KMS-11 (cell line): ENCODE data around the gene LCTL.

Experiments used
- H2AFZ ChIP-seq: fragments of 200-600 bp; sonication (generic); 2 replicates; pipeline ENCODE4 v1.6.1; 2016; ENCODE audit warnings: antibody characterized with exemption, mixed run types, low read depth
- H3K27ac ChIP-seq: fragments of 200-600 bp; sonication (generic); 2 replicates; pipeline ENCODE4 v1.6.1; 2016; ENCODE audit warnings: mild to moderate bottlenecking, mixed run types
- H3K27me3 ChIP-seq: fragments of 200-600 bp; sonication (generic); 2 replicates; pipeline ENCODE4 v1.6.1; 2017; ENCODE audit warnings: mild to moderate bottlenecking, low read depth, mixed run types, moderate library complexity; ENCODE audit not compliant: insufficient read depth
- H3K36me3 ChIP-seq: fragments of 200-600 bp; sonication (generic); 2 replicates; pipeline ENCODE4 v1.6.1; 2017; ENCODE audit warnings: mild to moderate bottlenecking, mixed run types; ENCODE audit not compliant: insufficient read depth
- H3K4me1 ChIP-seq: fragments of 200-600 bp; sonication (generic); 2 replicates; pipeline ENCODE4 v1.6.1; 2016; ENCODE audit warnings: mild to moderate bottlenecking, low read depth, mixed run types; ENCODE audit not compliant: poor library complexity, severe bottlenecking
- H3K4me2 ChIP-seq: fragments of 200-600 bp; sonication (generic); 2 replicates; pipeline ENCODE4 v1.7.0; 2016; ENCODE audit warnings: mild to moderate bottlenecking, mixed run types
- H3K4me3 ChIP-seq: fragments of 200-600 bp; sonication (generic); IDR thresholded peaks from 2 replicates; pipeline ENCODE4 v1.6.1; 2017; ENCODE audit warnings: low read depth, low read length, mixed read lengths; ENCODE audit not compliant: insufficient read depth
- H3K79me2 ChIP-seq: fragments of 200-600 bp; sonication (generic); 2 replicates; pipeline ENCODE4 v1.6.1; 2016; ENCODE audit warnings: low read depth, mixed run types; ENCODE audit not compliant: insufficient read depth
- H3K9ac ChIP-seq: fragments of 200-600 bp; sonication (generic); 2 replicates; pipeline ENCODE4 v1.6.1; 2016; ENCODE audit warnings: mild to moderate bottlenecking, mixed run types
- H4K20me1 ChIP-seq: fragments of 200-600 bp; sonication (generic); 2 replicates; pipeline ENCODE4 v1.6.1; 2016; ENCODE audit warnings: mild to moderate bottlenecking, mixed run types; ENCODE audit not compliant: insufficient read depth
- TF ChIP-seq, protein P1 (sequence below): fragments of 200-600 bp; sonication (generic); conservative IDR thresholded peaks from 2 replicates; pipeline ENCODE4 v1.6.1; 2017; ENCODE audit warnings: low read depth, mild to moderate bottlenecking, antibody characterized with exemption, low read length, moderate library complexity, mixed read lengths

The LCTL gene

DNA sequence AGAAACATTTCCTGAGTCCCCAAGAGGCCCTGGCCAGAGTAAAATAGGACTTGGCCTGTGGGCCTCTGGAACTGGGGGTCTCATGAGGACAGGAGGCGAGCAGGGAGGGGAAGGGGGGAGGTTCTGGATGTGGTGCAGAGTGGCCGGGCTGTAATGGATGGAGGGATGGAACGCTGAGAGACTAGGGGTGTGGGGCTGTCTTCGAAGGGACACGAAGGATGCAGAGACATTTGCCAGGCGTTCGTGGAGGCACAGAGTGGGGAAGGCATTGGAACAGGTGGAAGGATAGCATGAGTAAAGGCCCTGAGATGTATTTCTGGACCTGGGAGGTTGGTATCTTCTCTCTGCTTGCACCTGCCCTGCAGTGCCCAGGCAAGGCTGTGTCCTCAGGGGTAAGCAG lies 2.1 kb upstream of the LCTL start:
- Histone ChIP-seq H3K9ac (no peak overlapping the region), H3K27ac (no peak overlapping the region), H3K79me2 (no peaks in the 10 kb centered on the region), H4K20me1 (no peaks in the 10 kb centered on the region), H3K27me3 (no peaks in the 10 kb centered on the region), H3K36me3 (no peaks in the 10 kb centered on the region), H2AFZ (no peak overlapping the region), H3K4me2 (no peak overlapping the region), H3K4me3 (no peak overlapping the region), H3K4me1 (peaks cover 16% of the 10 kb centered on the region)
- TF ChIP-seq, protein P1, sequence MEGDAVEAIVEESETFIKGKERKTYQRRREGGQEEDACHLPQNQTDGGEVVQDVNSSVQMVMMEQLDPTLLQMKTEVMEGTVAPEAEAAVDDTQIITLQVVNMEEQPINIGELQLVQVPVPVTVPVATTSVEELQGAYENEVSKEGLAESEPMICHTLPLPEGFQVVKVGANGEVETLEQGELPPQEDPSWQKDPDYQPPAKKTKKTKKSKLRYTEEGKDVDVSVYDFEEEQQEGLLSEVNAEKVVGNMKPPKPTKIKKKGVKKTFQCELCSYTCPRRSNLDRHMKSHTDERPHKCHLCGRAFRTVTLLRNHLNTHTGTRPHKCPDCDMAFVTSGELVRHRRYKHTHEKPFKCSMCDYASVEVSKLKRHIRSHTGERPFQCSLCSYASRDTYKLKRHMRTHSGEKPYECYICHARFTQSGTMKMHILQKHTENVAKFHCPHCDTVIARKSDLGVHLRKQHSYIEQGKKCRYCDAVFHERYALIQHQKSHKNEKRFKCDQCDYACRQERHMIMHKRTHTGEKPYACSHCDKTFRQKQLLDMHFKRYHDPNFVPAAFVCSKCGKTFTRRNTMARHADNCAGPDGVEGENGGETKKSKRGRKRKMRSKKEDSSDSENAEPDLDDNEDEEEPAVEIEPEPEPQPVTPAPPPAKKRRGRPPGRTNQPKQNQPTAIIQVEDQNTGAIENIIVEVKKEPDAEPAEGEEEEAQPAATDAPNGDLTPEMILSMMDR = no peak

DNA sequence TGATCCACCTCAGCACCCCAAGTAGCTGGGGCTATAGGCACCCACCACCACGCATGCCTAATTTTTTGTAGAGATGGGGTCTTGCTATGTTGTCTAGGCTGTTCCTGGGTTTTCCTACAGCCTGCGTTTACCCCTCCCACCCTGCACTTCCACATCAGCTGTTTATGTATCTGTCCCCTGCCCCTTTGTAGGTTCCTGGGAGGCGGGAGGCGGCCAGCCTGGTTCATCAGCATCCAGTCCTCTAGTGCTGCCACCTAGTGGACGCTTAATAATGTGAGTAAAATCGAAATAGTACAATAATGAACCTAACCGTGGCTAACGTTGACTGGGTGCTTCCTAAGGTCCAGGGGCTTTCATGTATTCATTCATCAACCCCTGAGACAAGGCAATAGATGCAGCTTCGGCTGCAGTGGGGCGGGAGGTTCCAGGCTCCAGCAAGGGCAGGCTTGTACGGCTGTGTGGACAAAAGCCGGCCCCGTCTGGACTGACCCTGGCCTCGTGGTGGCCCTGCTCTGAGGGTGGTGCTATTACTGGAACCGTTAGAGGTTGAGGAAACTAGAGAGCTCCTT lies 1.2 kb upstream of the LCTL start:
- Histone ChIP-seq H3K4me3 (no peak overlapping the region), H3K36me3 (no peaks in the 10 kb centered on the region), H3K4me1 (peaks cover 16% of the 10 kb centered on the region), H3K4me2 (0 out of 2 replicates have a peak overlapping the region, but pooled peaks have one; percentile 7), H3K27me3 (no peaks in the 10 kb centered on the region), H3K9ac (no peak overlapping the region), H3K27ac (no peak overlapping the region), H3K79me2 (no peaks in the 10 kb centered on the region), H2AFZ (no peak overlapping the region), H4K20me1 (no peaks in the 10 kb centered on the region)
- TF ChIP-seq, protein P1 = peak; percentile 57

DNA sequence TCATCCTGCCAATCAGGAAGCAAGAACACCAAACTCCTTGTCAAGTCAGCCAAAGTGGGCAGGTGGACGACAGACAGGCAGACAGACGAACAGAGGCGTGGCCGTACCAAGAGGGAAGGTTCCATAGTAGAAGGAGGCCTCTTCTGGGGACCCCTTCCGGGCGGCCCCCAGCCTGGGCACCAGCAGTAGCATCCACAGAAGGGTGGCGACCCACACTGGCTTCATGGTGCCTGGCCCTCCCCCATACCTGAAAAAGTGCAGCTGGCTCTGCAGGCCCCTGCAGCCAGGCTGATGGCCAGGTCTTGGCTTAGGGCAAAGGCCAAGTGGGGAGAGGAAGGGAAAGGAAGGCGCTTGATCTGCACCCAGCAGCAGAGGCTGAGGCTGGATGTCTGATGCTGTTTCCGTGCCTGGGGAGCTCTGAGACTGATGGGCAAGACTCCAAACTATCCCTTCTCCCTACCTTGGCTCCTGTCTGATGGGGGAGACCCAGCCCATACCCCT lies 607 bp downstream of the LCTL start:
- no peaks in the 10 kb centered on the region for H4K20me1 ChIP-seq
- H3K9ac ChIP-seq = no peak overlapping the region
- H3K79me2 ChIP-seq = no peaks in the 10 kb centered on the region
- no peaks in the 10 kb centered on the region for H3K36me3 ChIP-seq
- H3K4me1 ChIP-seq = peaks cover 16% of the 10 kb centered on the region
- TF ChIP-seq, protein P1 = no peak
- H3K4me3 ChIP-seq = no peak overlapping the region
- no peak overlapping the region for H3K27ac ChIP-seq
- no peaks in the 10 kb centered on the region for H3K27me3 ChIP-seq
- no peak overlapping the region for H2AFZ ChIP-seq
- no peak overlapping the region for H3K4me2 ChIP-seq

DNA sequence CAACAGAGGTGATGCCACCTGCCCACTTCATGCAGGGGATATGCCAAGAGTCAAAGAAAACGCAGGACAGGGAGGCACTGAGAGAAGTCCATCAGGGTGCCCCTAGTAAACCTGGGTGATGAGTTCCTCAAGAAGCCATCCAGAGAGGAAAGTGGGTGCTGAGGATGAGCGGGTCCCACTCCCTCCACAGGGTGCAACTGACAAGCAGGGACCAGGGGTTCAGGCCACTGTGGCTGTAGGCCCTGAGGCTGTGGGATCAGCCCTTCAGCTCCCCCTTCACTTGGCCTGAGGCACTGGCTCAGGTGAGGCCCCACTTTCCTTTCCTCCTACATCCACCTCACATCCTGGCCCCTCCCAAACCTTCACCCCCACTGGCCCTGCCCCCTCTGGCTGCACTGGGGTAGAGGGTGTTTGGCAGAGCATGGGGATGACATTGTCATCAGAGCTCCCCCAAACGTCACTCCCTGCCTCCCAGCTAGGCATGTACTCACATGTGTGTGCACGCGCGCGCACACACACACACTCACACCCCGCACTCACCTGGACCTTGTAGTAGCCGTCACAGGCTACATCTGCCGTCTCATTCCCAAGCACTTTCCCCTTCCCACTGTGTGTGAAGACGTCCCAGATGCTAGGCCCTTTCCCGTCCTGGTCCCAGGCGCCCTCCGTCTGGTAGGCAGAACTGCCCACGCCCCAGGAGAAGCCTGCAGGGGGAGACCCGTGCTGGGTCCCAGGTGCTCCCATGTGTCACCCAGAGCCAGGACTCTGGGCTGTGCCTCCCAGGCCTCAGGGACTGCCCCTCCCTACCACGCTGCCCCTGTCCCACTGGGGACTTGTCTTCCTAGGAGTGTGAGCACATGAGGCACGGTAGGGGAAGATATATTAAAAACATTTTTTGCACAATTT lies 1.4 kb downstream of the LCTL start:
- Histone ChIP-seq H3K9ac (no peak overlapping the region), H3K4me3 (no peak overlapping the region), H4K20me1 (no peaks in the 10 kb centered on the region), H3K27ac (no peak overlapping the region), H3K79me2 (no peaks in the 10 kb centered on the region), H2AFZ (no peak overlapping the region), H3K4me2 (no peak overlapping the region), H3K27me3 (no peaks in the 10 kb centered on the region), H3K36me3 (no peaks in the 10 kb centered on the region), H3K4me1 (peaks cover 16% of the 10 kb centered on the region)
- TF ChIP-seq, protein P1 = no peak
